NT2/D1 (cell line): ENCODE results near the gene OR6S1.

Experiments
- SUZ12 ChIP-seq: IDR thresholded peaks from 2 replicates; pipeline ENCODE4 v1.6.1; 2011; ENCODE audit not compliant: insufficient read length, insufficient read depth; ENCODE audit errors: extremely low read depth
- ZNF274 ChIP-seq: IDR thresholded peaks from 2 replicates; pipeline ENCODE4 v1.6.1; 2011; ENCODE audit warnings: mild to moderate bottlenecking, low read depth, low read length

DNA sequence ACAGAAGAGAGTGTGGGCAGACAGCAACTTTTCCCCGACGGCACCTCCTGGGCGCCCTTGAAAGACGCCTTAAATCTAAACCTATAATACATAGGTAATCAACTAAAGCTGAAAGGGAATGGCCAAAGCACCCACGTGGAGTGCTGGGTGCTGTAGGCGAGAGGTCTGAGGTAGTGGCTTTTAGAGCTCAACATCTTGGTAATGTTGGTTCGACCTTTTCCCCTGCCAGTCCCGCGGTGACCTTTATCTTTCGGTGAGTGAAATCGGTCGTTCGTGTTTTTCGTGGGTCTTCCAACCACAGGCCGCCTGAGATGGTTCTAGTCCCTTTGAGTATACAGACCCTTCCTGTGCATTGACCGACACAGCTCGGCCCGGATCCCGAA, 9.1 kb downstream of the OR6S1 start:
- TF ChIP-seq ZNF274 (no peak), SUZ12 (no peak)
